ENCODE measurements around the gene TPSG1. TPM values are rescaled to one million over a fixed set of nuclear protein-coding genes. Genes with fewer than 3 reads are reported as not detected.
"Not testable (repeated sequence)": the region's sequence is repeated elsewhere in the genome, so short reads cannot be mapped to it uniquely, and the experiment has no call there.

The TPSG1 gene
- total RNA-seq, 1 experiment from 2014 or later, result not detected

- POLR2A ChIA-PET, result no interaction called here
- no TSS peak for BruUV-seq (replicated peaks)
- no peak for DNase-seq (ENCODE audit: unreplicated experiment)
These were observed 33.1 kb upstream of the TPSG1 start for GRCh38 chr16:1258225-1258600.

GRCh38 chr16:1257561-1258224 is 32.6 kb upstream of the TPSG1 start:
- TF ChIP-seq CTCF (IDR thresholded peaks at IDR 0.05; ENCODE audit: unreplicated experiment), result no peak
- H3K36me3 Mint-ChIP-seq (ENCODE audit: insufficient read depth, unreplicated experiment), result no peaks in the 10 kb centered on the region
- no peak overlapping the region for H3K4me3 Mint-ChIP-seq (ENCODE audit: unreplicated experiment)
- POLR2A ChIA-PET, result no interaction called here
- H3K27ac Mint-ChIP-seq (ENCODE audit: low read depth, unreplicated experiment), result no peak overlapping the region
- no peaks in the 10 kb centered on the region for H3K9me3 Mint-ChIP-seq (ENCODE audit: unreplicated experiment)
- no peak for DNase-seq (ENCODE audit: unreplicated experiment)
- no peaks in the 10 kb centered on the region for H3K4me1 Mint-ChIP-seq (ENCODE audit: insufficient read depth, unreplicated experiment)
- intact Hi-C loops (cut with micrococcal nuclease), result no loop called here
- BruUV-seq (replicated peaks), result no TSS peak
- CTCF ChIA-PET, result interaction anchor here (0.6 kb wide), 1 partner anchor 294 kb away, joined by 3 read pairs; no protein-coding TSS in a partner anchor
- peaks cover 44% of the 10 kb centered on the region for H3K27me3 Mint-ChIP-seq (ENCODE audit: insufficient read depth, unreplicated experiment)

More at GRCh38 chr16:1258225-1258600, 33.1 kb upstream of the TPSG1 start:
- no peak overlapping the region for H3K27ac Mint-ChIP-seq (ENCODE audit: low read depth, unreplicated experiment)
- H3K27me3 Mint-ChIP-seq (ENCODE audit: insufficient read depth, unreplicated experiment), result peaks cover 47% of the 10 kb centered on the region
- TF ChIP-seq CTCF (IDR thresholded peaks at IDR 0.05; ENCODE audit: unreplicated experiment), result no peak
- CTCF ChIA-PET, result interaction anchor here (0.6 kb wide), 1 partner anchor 293 kb away, joined by 3 read pairs; no protein-coding TSS in a partner anchor
- H3K4me1 Mint-ChIP-seq (ENCODE audit: insufficient read depth, unreplicated experiment), result no peaks in the 10 kb centered on the region
- no peaks in the 10 kb centered on the region for H3K36me3 Mint-ChIP-seq (ENCODE audit: insufficient read depth, unreplicated experiment)
- H3K4me3 Mint-ChIP-seq (ENCODE audit: unreplicated experiment), result no peak overlapping the region
- H3K9me3 Mint-ChIP-seq (ENCODE audit: unreplicated experiment), result no peaks in the 10 kb centered on the region
- intact Hi-C loops (cut with micrococcal nuclease), result no loop called here

- peaks cover 36% of the 10 kb centered on the region for H3K27me3 Mint-ChIP-seq (ENCODE audit: insufficient read depth, unreplicated experiment)
- POLR2A ChIA-PET, result no interaction called here
- H3K27ac Mint-ChIP-seq (ENCODE audit: low read depth, unreplicated experiment), result no peak overlapping the region
- CTCF ChIA-PET, result no interaction called here
- no peaks in the 10 kb centered on the region for H3K36me3 Mint-ChIP-seq (ENCODE audit: insufficient read depth, unreplicated experiment)
- no peak overlapping the region for H3K4me3 Mint-ChIP-seq (ENCODE audit: unreplicated experiment)
- intact Hi-C loops (cut with micrococcal nuclease), result no loop called here
- no peak for TF ChIP-seq CTCF (IDR thresholded peaks at IDR 0.05; ENCODE audit: unreplicated experiment)
- no peaks in the 10 kb centered on the region for H3K9me3 Mint-ChIP-seq (ENCODE audit: unreplicated experiment)
- H3K4me1 Mint-ChIP-seq (ENCODE audit: insufficient read depth, unreplicated experiment), result no peaks in the 10 kb centered on the region
- DNase-seq (ENCODE audit: unreplicated experiment), result no peak
- BruUV-seq (replicated peaks), result no TSS peak
These were observed 31.8 kb upstream of the TPSG1 start for GRCh38 chr16:1256874-1257322.

- H3K9me3 Mint-ChIP-seq (ENCODE audit: unreplicated experiment); H3K36me3 Mint-ChIP-seq (ENCODE audit: insufficient read depth, unreplicated experiment); DNase-seq (ENCODE audit: unreplicated experiment); H3K4me3 Mint-ChIP-seq (ENCODE audit: unreplicated experiment); POLR2A ChIA-PET; H3K4me1 Mint-ChIP-seq (ENCODE audit: insufficient read depth, unreplicated experiment); CTCF ChIA-PET; intact Hi-C loops (cut with micrococcal nuclease); BruUV-seq (replicated peaks); H3K27ac Mint-ChIP-seq (ENCODE audit: low read depth, unreplicated experiment): not testable (repeated sequence)
- peaks cover 31% of the 10 kb centered on the region for H3K27me3 Mint-ChIP-seq (ENCODE audit: insufficient read depth, unreplicated experiment)
These were observed 31.3 kb upstream of the TPSG1 start for GRCh38 chr16:1256296-1256873.

GRCh38 chr16:1255276-1256122 is 30.4 kb upstream of the TPSG1 start, which contains the start of gene TPSD1:
Gene TPSD1, plus strand, starts transcription at chr16:1256069. Its CDS starts 212 bp downstream, at chr16:1256281.
- H3K27ac Mint-ChIP-seq (ENCODE audit: low read depth, unreplicated experiment); H3K4me1 Mint-ChIP-seq (ENCODE audit: insufficient read depth, unreplicated experiment); CTCF ChIA-PET; intact Hi-C loops (cut with micrococcal nuclease); DNase-seq (ENCODE audit: unreplicated experiment); BruUV-seq (replicated peaks); H3K36me3 Mint-ChIP-seq (ENCODE audit: insufficient read depth, unreplicated experiment); H3K4me3 Mint-ChIP-seq (ENCODE audit: unreplicated experiment); H3K9me3 Mint-ChIP-seq (ENCODE audit: unreplicated experiment): not testable (repeated sequence)
- POLR2A ChIA-PET, result interaction anchor here (0.6 kb wide), 1 partner anchor 34 kb away, joined by 4 read pairs; no protein-coding TSS in a partner anchor
- peaks cover 22% of the 10 kb centered on the region for H3K27me3 Mint-ChIP-seq (ENCODE audit: insufficient read depth, unreplicated experiment)

GRCh38 chr16:1254821-1255220 is 29.8 kb upstream of the TPSG1 start:
- H3K27ac Mint-ChIP-seq (ENCODE audit: low read depth, unreplicated experiment); POLR2A ChIA-PET; H3K4me1 Mint-ChIP-seq (ENCODE audit: insufficient read depth, unreplicated experiment); BruUV-seq (replicated peaks); H3K36me3 Mint-ChIP-seq (ENCODE audit: insufficient read depth, unreplicated experiment); H3K9me3 Mint-ChIP-seq (ENCODE audit: unreplicated experiment); intact Hi-C loops (cut with micrococcal nuclease); H3K4me3 Mint-ChIP-seq (ENCODE audit: unreplicated experiment); DNase-seq (ENCODE audit: unreplicated experiment); CTCF ChIA-PET: not testable (repeated sequence)
- H3K27me3 Mint-ChIP-seq (ENCODE audit: insufficient read depth, unreplicated experiment), result peaks cover 16% of the 10 kb centered on the region
